GM12878 (cell line): ENCODE data around the gene SLC34A3. TPM values are rescaled to one million over a fixed set of nuclear protein-coding genes. Genes with fewer than 3 reads are reported as not detected.

ENCODE experiments used
- ATAC-seq: fragments of 200-7000 bp; cut with Tn5 transposase; 3 replicates; pipeline ENCODE4 v1.9.1; 2020; ENCODE audit warnings: mild to moderate bottlenecking, moderate library complexity
- BruUV-seq: library from RNA; stranded (reverse); fragments of 400-500 nt; replicated peaks from 2 replicates; lab custom pipeline; 2021; lab: Mats Ljungman, UMichigan
- CTCF ChIA-PET: fragments of 300-600 bp; sonication (Branson Sonifier 250); formaldehyde crosslinking; extraction: SDS; loops from one replicate; lab custom pipeline; 2021; ENCODE audit warnings: inconsistent platforms; lab: Yijun Ruan, JAX
- POLR2A ChIA-PET: fragments of 350-600 bp; formaldehyde crosslinking; extraction: SDS; loops from one replicate; lab custom pipeline; 2021; ENCODE audit warnings: inconsistent platforms; lab: Charles Lee
- RAD21 ChIA-PET: fragments of 300-600 bp; sonication (Branson Sonifier 250); formaldehyde crosslinking; loops from one replicate; lab custom pipeline; 2023; ENCODE audit warnings: antibody characterized with exemption; ENCODE audit not compliant: unreplicated experiment; lab: Charles Lee
- SMC1A ChIA-PET: fragments of 300-600 bp; sonication (Branson Sonifier 250); formaldehyde crosslinking; loops from one replicate; lab custom pipeline; 2023; ENCODE audit not compliant: unreplicated experiment, uncharacterized antibody; lab: Charles Lee
- DNase-seq: peaks from one replicate; pipeline ENCODE4 v3.0.0-alpha.2; 2011; ENCODE audit warnings: low read depth, low spot score
- FAIRE-seq: peaks from 3 replicates; lab custom pipeline; 2011; peaks lifted over from hg19 to GRCh38; lab: Jason Lieb, UNC
- H2AFZ ChIP-seq: 2 replicates; pipeline ENCODE4 v1.6.0; 2011; ENCODE audit warnings: low read depth, low read length, control low read depth; ENCODE audit not compliant: control insufficient read depth
- H3K27ac ChIP-seq: 2 replicates; pipeline ENCODE4 v1.5.1; 2011; ENCODE audit warnings: control low read depth; ENCODE audit not compliant: control insufficient read depth, insufficient read depth
- H3K27me3 ChIP-seq, 2 experiments: replicated peaks in 1 of 2; 2 replicates each; pipeline versions ENCODE4 v1.6.0 to v1.6.1; 2011; ENCODE audit warnings: low read length in 1 of 2; ENCODE audit not compliant: control insufficient read depth in 2 of 2, insufficient read depth in 2 of 2
- H3K36me3 ChIP-seq, 2 experiments: 2 replicates each; pipeline ENCODE4 v1.5.1; 2011; ENCODE audit warnings: low read length in 1 of 2; ENCODE audit not compliant: control insufficient read depth in 2 of 2, insufficient read depth in 2 of 2
- H3K4me1 ChIP-seq: 2 replicates; pipeline ENCODE4 v1.6.1; 2011; ENCODE audit warnings: mild to moderate bottlenecking, low read length, moderate library complexity, mixed read lengths; ENCODE audit not compliant: control insufficient read depth, insufficient read depth
- H3K4me2 ChIP-seq: 2 replicates; pipeline ENCODE4 v1.6.0; 2011; ENCODE audit warnings: control low read depth; ENCODE audit not compliant: control insufficient read depth, insufficient read depth
- H3K4me3 ChIP-seq: fragments of 200-600 bp; sonication (generic); 2 replicates; pipeline ENCODE4 v1.5.1; 2016
- H3K79me2 ChIP-seq: 2 replicates; pipeline ENCODE4 v1.6.0; 2011; ENCODE audit warnings: low read length; ENCODE audit not compliant: control insufficient read depth, insufficient read depth
- H3K9ac ChIP-seq: 2 replicates; pipeline ENCODE4 v1.8.0; 2011; ENCODE audit warnings: low read length, control low read depth, mixed read lengths; ENCODE audit not compliant: control insufficient read depth, insufficient read depth
- H3K9me3 ChIP-seq: replicated peaks from 3 replicates; pipeline ENCODE4 v1.5.1; 2011; ENCODE audit warnings: mild to moderate bottlenecking, low read length; ENCODE audit not compliant: control insufficient read depth, insufficient read depth
- H4K20me1 ChIP-seq: 2 replicates; pipeline ENCODE4 v1.6.0; 2011; ENCODE audit not compliant: control insufficient read depth, insufficient read depth
- EGR1 ChIP-seq, 2 experiments: IDR thresholded peaks; 1 replicate in 1 of 2; 2 replicates in 1 of 2; pipeline ENCODE4 v1.6.1; 2011 to 2012; ENCODE audit warnings: low read depth in 2 of 2, low read length in 2 of 2, borderline replicate concordance in 1 of 2, mild to moderate bottlenecking in 1 of 2, moderate library complexity in 1 of 2
- POLR2A ChIP-seq: IDR thresholded peaks from 2 replicates; pipeline ENCODE4 v1.6.1; 2011; ENCODE audit warnings: low read depth, mild to moderate bottlenecking, low read length
- POLR2AphosphoS5 ChIP-seq: IDR thresholded peaks from 2 replicates; pipeline ENCODE4 v1.6.1; 2011; ENCODE audit warnings: mild to moderate bottlenecking, low read length, inconsistent platforms
- RB1 ChIP-seq: fragments of 450-650 bp; formaldehyde crosslinking; IDR thresholded peaks from 2 replicates; pipeline ENCODE4 v1.6.1; 2017; ENCODE audit warnings: mild to moderate bottlenecking, borderline replicate concordance
- WGBS: methylation state at CpG from one replicate; pipeline ENCODE4 v1.1.6; 2016; ENCODE audit warnings: low lambda C conversion rate; ENCODE audit not compliant: insufficient replicate concordance, insufficient coverage; ENCODE audit errors: missing lambda C conversion rate; 5-methylcytosine and 5-hydroxymethylcytosine counted together
- in situ Hi-C: fragments of 300-500 bp; cut with MboI; formaldehyde crosslinking; loops from 9 replicates; pipeline ENCODE4 v1.14.3; 2018; ENCODE audit warnings: mixed read lengths
- intact Hi-C: fragments of 100-400 bp; cut with micrococcal nuclease; formaldehyde crosslinking; loops from one replicate; pipeline ENCODE4 v1.14.2; 2022; ENCODE audit not compliant: unreplicated experiment
- polyA plus RNA-seq, 11 experiments: library from polyadenylated mRNA; depleted of rRNA in 4 of 11; unstranded in 6 of 11; stranded (reverse) in 5 of 11; fragments of >200 nt; fragmentation: Nextera tagmentation in 4 of 11; fragmentation: Illumina TruSeq in 1 of 11; extraction: Ambion mirVana in 4 of 11; extraction: Trizol in 1 of 11; gene quantifications; 1 replicate in 1 of 11; 2 replicates in 10 of 11; pipeline versions ENCODE4 v1.2.1 to v1.2.3, GENCODE V29; 2011 to 2016; ENCODE audit warnings: inconsistent platforms in 2 of 11, missing spikeins in 2 of 11, low read depth in 1 of 11
- total RNA-seq, 4 experiments: library from RNA; depleted of rRNA in 3 of 4; stranded (reverse); fragments of >200 nt in 3 of 4; fragmentation: Illumina TruSeq in 1 of 4; extraction: Trizol in 1 of 4; gene quantifications; 2 replicates each; pipeline versions ENCODE4 v1.2.1 to v1.2.3, GENCODE V29; 2013 to 2021

Gene SLC34A3
- total and polyA plus RNA-seq, 10 of the 15 experiments (the other 5 are each of a cell fraction or from before 2014, with no cell fraction given), result not detected

GRCh38 chr9:137278061-137278701, 47.5 kb downstream of the SLC34A3 start:
- no peaks in the 10 kb centered on the region; a peak in 3 of 4 replicates for H3K36me3 ChIP-seq
- peak overlapping the region; percentile 95 for H3K27ac ChIP-seq
- in situ Hi-C loops (no loop called here), intact Hi-C loops (no loop called here)
- H3K27me3 ChIP-seq, result no peaks in the 10 kb centered on the region
- H3K4me1 ChIP-seq, result peaks cover 39% of the 10 kb centered on the region
- BruUV-seq, result no TSS peak
- peak; percentile 32 for ATAC-seq
- H3K4me3 ChIP-seq, result peak overlapping the region; percentile 92
- no peaks in the 10 kb centered on the region for H3K9me3 ChIP-seq
- CTCF ChIA-PET, result interaction anchor here (0.6 to 1.6 kb wide), 4 partner anchors 8 to 167 kb away, joined by 3 to 6 read pairs (median 4); no protein-coding TSS in a partner anchor
- peaks cover 19% of the 10 kb centered on the region for H3K79me2 ChIP-seq
- H2AFZ ChIP-seq, result no peak overlapping the region; the same call in 1 of the 2 replicates
- 13% methylated on average over 42 of the region's 54 CpGs for WGBS
- FAIRE-seq, result no peak
- H4K20me1 ChIP-seq, result no peaks in the 10 kb centered on the region
- POLR2A ChIA-PET, result interaction anchor here (0.6 to 2.5 kb wide), 7 partner anchors 9 to 145 kb away, joined by 3 to 14 read pairs (median 4); partner anchors contain the start of genes EXD3, NOXA1 and TUBB4B
- H3K9ac ChIP-seq, result peak overlapping the region; percentile 95
- RAD21 ChIA-PET, result interaction anchor here (0.5 to 1.8 kb wide), 6 partner anchors 10 to 121 kb away, joined by 3 to 14 read pairs (median 4); no protein-coding TSS in a partner anchor
- peak in 1 of 2 experiments; percentile 24; a peak in 1 of 3 replicates for TF ChIP-seq EGR1 (IDR thresholded peaks at IDR 0.05; ENCODE audit: borderline replicate concordance in 1 of 2, low read depth in 2 of 2, low read length in 2 of 2)
- TF ChIP-seq RB1, result no peak
- TF ChIP-seq POLR2AphosphoS5, result 0 out of 2 replicates have a peak, but pooled peaks have one; percentile 13
- TF ChIP-seq POLR2A, result peak; percentile 9; the same call in 1 of the 2 replicates
- H3K4me2 ChIP-seq, result peak overlapping the region; percentile 97
- DNase-seq, result no peak
- SMC1A ChIA-PET, result interaction anchor here (1.6 kb wide), 2 partner anchors 41 to 128 kb away, joined by 3 to 6 read pairs; no protein-coding TSS in a partner anchor
